ENCODE data around the gene AGBL1.

Gene AGBL1

GRCh38 chr15:86571873-86572272, 492.2 kb downstream of the AGBL1 start:
- H3K9ac ChIP-seq (ENCODE audit: low read depth, low read length), result no peak overlapping the region
- no peak for TF ChIP-seq EZH2 (IDR thresholded peaks at IDR 0.05; ENCODE audit: borderline replicate concordance, low read depth, low read length, severe bottlenecking)
- TF ChIP-seq, protein P1, sequence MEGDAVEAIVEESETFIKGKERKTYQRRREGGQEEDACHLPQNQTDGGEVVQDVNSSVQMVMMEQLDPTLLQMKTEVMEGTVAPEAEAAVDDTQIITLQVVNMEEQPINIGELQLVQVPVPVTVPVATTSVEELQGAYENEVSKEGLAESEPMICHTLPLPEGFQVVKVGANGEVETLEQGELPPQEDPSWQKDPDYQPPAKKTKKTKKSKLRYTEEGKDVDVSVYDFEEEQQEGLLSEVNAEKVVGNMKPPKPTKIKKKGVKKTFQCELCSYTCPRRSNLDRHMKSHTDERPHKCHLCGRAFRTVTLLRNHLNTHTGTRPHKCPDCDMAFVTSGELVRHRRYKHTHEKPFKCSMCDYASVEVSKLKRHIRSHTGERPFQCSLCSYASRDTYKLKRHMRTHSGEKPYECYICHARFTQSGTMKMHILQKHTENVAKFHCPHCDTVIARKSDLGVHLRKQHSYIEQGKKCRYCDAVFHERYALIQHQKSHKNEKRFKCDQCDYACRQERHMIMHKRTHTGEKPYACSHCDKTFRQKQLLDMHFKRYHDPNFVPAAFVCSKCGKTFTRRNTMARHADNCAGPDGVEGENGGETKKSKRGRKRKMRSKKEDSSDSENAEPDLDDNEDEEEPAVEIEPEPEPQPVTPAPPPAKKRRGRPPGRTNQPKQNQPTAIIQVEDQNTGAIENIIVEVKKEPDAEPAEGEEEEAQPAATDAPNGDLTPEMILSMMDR (IDR thresholded peaks at IDR 0.05; ENCODE audit: borderline replicate concordance, extremely low read depth, low read length, poor library complexity, severe bottlenecking), result no peak
- DNase-seq (no peak), ATAC-seq (ENCODE audit: insufficient read depth, low read depth) (no peak)
- no peaks in the 10 kb centered on the region for H3K27me3 ChIP-seq (ENCODE audit: insufficient read depth, low read length, poor library complexity)
- no peaks in the 10 kb centered on the region for H3K79me2 ChIP-seq (ENCODE audit: insufficient read depth, low read length)
- no peak overlapping the region for H3K4me3 ChIP-seq (ENCODE audit: low read depth in 1 of 2, low read length in 2 of 2)
- no peak overlapping the region for H3K27ac ChIP-seq (ENCODE audit: low read length)
- H4K20me1 ChIP-seq (ENCODE audit: insufficient read depth, low read length), result no peaks in the 10 kb centered on the region
- no peaks in the 10 kb centered on the region for H3K4me1 ChIP-seq (ENCODE audit: insufficient read depth, low read length)
- no peak overlapping the region for H3K4me2 ChIP-seq (ENCODE audit: insufficient read depth, low read length)
- no peaks in the 10 kb centered on the region for H3K36me3 ChIP-seq (ENCODE audit: insufficient read depth, low read length)
- H3K9me3 ChIP-seq (ENCODE audit: insufficient read depth, low read length, severe bottlenecking), result no peaks in the 10 kb centered on the region
- no peak overlapping the region for H2AFZ ChIP-seq (ENCODE audit: low read depth, low read length)

GRCh38 chr15:86572368-86572841, 492.7 kb downstream of the AGBL1 start:
- Histone ChIP-seq H2AFZ (ENCODE audit: low read depth, low read length) (no peak overlapping the region), H4K20me1 (ENCODE audit: insufficient read depth, low read length) (no peaks in the 10 kb centered on the region), H3K27me3 (ENCODE audit: insufficient read depth, low read length, poor library complexity) (no peaks in the 10 kb centered on the region), H3K79me2 (ENCODE audit: insufficient read depth, low read length) (no peaks in the 10 kb centered on the region), H3K9me3 (ENCODE audit: insufficient read depth, low read length, severe bottlenecking) (no peaks in the 10 kb centered on the region), H3K4me1 (ENCODE audit: insufficient read depth, low read length) (no peaks in the 10 kb centered on the region), H3K4me3 (ENCODE audit: low read depth in 1 of 2, low read length in 2 of 2) (no peak overlapping the region), H3K4me2 (ENCODE audit: insufficient read depth, low read length) (no peak overlapping the region), H3K9ac (ENCODE audit: low read depth, low read length) (no peak overlapping the region), H3K27ac (ENCODE audit: low read length) (no peak overlapping the region), H3K36me3 (ENCODE audit: insufficient read depth, low read length) (no peaks in the 10 kb centered on the region)
- TF ChIP-seq EZH2 (IDR thresholded peaks at IDR 0.05; ENCODE audit: borderline replicate concordance, low read depth, low read length, severe bottlenecking), result no peak
- TF ChIP-seq, protein P1 (IDR thresholded peaks at IDR 0.05; ENCODE audit: borderline replicate concordance, extremely low read depth, low read length, poor library complexity, severe bottlenecking), result no peak
- DNase-seq (no peak), ATAC-seq (ENCODE audit: insufficient read depth, low read depth) (no peak)

DNA sequence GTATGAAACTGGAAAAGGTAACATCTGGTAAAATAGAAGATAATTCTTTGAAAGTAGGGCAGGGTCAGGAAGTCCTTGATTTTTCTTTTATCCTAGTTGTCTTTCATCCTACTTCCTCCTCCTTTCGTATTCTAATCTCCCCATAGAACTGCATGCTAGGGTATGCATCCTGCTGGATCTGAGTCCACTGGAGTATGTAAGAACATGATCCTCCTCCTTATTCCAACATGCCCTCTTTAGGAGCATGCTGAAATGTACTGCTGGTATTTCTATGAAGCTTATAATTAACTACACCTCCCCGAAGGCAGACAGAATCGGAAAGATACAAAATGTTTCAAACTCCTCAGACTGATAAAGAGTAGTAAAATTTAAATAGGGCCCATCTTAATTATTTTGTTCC, 493.8 kb downstream of the AGBL1 start:
- Histone ChIP-seq H3K4me2 (ENCODE audit: insufficient read depth, low read length) (no peak overlapping the region), H2AFZ (ENCODE audit: low read depth, low read length) (no peak overlapping the region), H3K9me3 (ENCODE audit: insufficient read depth, low read length, severe bottlenecking) (no peaks in the 10 kb centered on the region), H3K4me1 (ENCODE audit: insufficient read depth, low read length) (no peaks in the 10 kb centered on the region), H4K20me1 (ENCODE audit: insufficient read depth, low read length) (no peaks in the 10 kb centered on the region), H3K4me3 (ENCODE audit: low read depth in 1 of 2, low read length in 2 of 2) (no peak overlapping the region), H3K36me3 (ENCODE audit: insufficient read depth, low read length) (no peaks in the 10 kb centered on the region), H3K79me2 (ENCODE audit: insufficient read depth, low read length) (no peaks in the 10 kb centered on the region), H3K27me3 (ENCODE audit: insufficient read depth, low read length, poor library complexity) (no peaks in the 10 kb centered on the region), H3K27ac (ENCODE audit: low read length) (no peak overlapping the region), H3K9ac (ENCODE audit: low read depth, low read length) (no peak overlapping the region)
- TF ChIP-seq, protein P1 (IDR thresholded peaks at IDR 0.05; ENCODE audit: borderline replicate concordance, extremely low read depth, low read length, poor library complexity, severe bottlenecking), result no peak
- TF ChIP-seq EZH2 (IDR thresholded peaks at IDR 0.05; ENCODE audit: borderline replicate concordance, low read depth, low read length, severe bottlenecking), result no peak
- no peak for ATAC-seq (ENCODE audit: insufficient read depth, low read depth)
- DNase-seq, result no peak

DNA sequence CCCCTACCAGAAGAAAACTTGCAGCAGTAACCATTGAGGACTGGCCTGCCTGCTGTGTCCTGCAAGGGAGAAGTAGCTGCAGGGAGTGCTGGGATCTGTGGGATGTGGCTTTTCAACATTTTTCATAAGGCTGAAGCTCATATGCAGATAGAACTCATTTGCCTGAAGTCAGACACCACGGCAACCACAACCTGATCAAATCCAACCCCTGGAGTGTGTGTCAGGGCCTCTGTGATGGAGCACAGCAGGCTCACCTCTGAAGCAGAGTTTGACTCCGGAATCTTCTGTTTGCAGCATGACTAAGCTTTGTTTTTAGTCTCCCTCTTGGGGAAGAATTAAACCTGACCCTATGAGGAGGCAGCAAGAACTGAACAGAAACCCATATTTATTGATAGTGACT, 508.7 kb downstream of the AGBL1 start:
- no peaks in the 10 kb centered on the region for H3K79me2 ChIP-seq (ENCODE audit: insufficient read depth, low read length)
- no peaks in the 10 kb centered on the region for H4K20me1 ChIP-seq (ENCODE audit: insufficient read depth, low read length)
- H2AFZ ChIP-seq (ENCODE audit: low read depth, low read length), result no peak overlapping the region
- no peaks in the 10 kb centered on the region for H3K36me3 ChIP-seq (ENCODE audit: insufficient read depth, low read length)
- H3K9me3 ChIP-seq (ENCODE audit: insufficient read depth, low read length, severe bottlenecking), result no peaks in the 10 kb centered on the region
- no peak overlapping the region for H3K9ac ChIP-seq (ENCODE audit: low read depth, low read length)
- TF ChIP-seq, protein P1 (IDR thresholded peaks at IDR 0.05; ENCODE audit: borderline replicate concordance, extremely low read depth, low read length, poor library complexity, severe bottlenecking), result no peak
- TF ChIP-seq EZH2 (IDR thresholded peaks at IDR 0.05; ENCODE audit: borderline replicate concordance, low read depth, low read length, severe bottlenecking), result no peak
- no peak overlapping the region for H3K27ac ChIP-seq (ENCODE audit: low read length)
- ATAC-seq (ENCODE audit: insufficient read depth, low read depth), result no peak
- DNase-seq, result no peak
- no peak overlapping the region for H3K4me3 ChIP-seq (ENCODE audit: low read depth in 1 of 2, low read length in 2 of 2)
- H3K27me3 ChIP-seq (ENCODE audit: insufficient read depth, low read length, poor library complexity), result no peaks in the 10 kb centered on the region
- H3K4me1 ChIP-seq (ENCODE audit: insufficient read depth, low read length), result no peaks in the 10 kb centered on the region
- H3K4me2 ChIP-seq (ENCODE audit: insufficient read depth, low read length), result no peak overlapping the region

Data from DND-41 (cell line).